GM18519 (cell line): ENCODE data around the gene RGPD8.

Source experiments
- ATAC-seq: cut with Tn5 transposase; IDR thresholded peaks from one replicate; pipeline ENCODE4 v1.9.1; 2021; ENCODE audit warnings: mild to moderate bottlenecking, moderate library complexity; ENCODE audit not compliant: unreplicated experiment, low FRiP score

RGPD8 gene

DNA sequence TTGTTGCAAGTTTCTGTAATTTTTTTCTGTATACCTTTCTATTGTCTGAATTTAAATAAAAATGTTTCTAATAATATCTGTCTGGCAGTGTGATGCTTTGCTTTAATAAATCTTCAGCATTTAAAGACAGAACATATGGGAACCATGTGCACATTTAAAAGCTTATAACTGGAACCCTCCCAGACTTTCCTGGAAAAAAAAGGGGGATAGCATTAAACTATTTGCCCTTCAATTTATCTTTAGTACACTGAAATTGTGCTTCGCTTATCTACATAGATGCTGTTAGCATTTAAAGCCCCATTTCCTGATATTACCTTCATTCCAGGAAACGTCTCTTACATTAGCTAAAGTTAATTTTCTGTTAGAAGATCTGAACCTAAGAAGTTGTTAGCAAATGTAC is 93.5 kb downstream of the RGPD8 start:
- no peak for ATAC-seq

DNA sequence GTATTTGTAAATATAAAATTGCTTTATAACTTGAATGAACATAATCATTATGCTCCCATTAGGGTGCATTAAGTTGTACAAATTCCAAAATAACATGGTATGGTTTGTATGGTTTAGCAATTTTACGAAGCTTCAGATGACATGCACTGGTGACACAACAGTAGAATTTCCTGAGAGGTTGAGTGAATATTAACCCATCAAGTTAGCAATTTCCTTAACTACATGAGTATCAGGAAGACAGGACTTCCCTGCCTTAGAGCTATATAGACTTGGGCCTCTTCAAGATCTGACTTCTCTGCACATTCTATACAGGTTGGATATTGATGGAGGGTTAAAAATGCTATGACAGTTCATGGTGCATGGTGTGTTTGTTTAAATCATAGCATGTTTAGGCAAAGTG is 97.8 kb downstream of the RGPD8 start:
- ATAC-seq: no peak

DNA sequence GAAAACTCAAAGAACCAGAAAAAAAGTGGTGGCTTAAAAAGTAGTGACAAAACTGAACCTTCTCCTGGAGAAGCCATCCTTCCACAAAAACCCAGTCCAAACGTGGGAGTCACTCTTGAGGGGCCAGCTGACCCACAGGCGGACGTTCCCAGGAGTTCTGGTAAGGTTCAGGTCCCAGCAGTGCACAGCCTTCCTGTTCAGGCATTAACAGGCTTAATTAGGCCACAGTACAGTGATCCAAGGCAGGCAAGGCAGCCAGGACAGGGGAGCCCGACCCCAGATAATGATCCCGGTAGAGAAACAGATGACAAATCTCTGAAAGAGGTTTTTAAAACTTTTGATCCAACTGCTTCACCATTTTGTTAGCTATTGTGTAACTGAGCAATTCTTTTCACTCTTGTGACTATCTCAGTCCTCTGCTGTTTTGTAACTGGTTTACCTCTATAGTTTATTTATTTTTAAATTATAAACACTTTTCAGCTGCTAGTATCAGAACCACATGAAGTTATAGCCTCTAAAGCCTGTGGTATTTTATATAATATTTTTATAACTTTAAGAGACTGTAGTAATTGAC is 101.2 kb downstream of the RGPD8 start:
- ATAC-seq: no peak

DNA sequence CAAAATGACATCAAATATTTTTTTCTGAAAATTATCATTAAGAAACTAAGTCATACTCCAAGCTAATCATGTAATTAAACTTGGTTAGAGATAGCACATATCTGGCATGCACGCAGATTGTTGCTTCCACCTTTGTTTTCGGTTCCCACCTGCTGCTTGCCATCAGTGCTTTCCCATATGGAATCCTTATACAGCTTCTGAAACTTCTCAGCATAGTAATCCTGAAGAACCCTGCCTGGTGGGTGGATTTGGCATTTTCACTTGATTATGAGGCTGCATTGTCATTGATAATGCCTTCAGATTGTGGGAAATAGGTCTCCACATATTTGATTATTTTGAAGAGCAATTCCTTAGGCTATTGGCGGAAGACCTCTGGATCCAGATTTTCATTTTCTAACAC is 110.5 kb downstream of the RGPD8 start:
- ATAC-seq: no peak

DNA sequence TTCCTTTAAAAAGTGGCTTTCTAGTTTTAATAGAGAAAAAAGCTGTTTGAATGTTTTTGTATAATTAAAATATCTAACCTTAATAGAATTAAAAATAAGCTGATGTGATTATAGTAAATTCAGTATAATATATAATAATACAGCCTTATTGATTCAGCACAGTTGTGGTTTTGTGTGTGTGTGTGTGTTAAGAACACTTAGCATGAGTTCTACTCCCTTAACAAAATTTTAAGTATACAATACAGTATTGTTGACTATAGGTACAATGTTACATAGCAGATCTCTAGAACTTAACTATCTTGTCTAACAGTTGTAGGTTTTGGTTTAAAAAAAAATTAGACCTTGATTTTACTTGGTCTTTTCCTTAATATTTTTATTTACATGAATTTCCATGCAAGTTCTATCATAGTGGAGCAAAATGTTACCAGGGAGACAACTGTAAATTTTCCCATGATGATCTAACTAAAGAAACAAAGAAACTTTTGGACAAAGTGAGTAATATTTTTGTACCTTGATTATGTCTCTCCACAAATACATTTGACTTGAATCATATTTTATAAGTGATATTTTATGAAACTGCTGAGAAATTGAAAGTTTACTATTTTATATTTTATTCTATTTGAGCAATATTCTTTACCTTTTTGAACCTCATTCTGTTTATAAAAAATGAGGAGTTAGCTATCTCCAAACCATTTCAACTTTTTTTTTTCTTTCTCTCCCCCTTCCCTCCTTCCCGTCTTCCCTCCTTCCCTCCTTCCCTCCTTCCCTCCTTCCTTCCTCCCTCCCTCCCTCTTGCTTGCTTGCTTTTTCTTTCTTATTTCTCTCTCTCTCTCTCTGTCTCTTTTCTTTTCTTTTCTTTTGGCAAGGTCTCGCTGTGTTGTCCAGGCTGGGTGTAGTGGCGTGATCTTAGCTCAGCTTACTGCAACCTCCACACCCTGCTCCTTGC is 111.8 kb downstream of the RGPD8 start:
- ATAC-seq: no peak
